ENCODE results near the gene USH1C.

USH1C gene

DNA sequence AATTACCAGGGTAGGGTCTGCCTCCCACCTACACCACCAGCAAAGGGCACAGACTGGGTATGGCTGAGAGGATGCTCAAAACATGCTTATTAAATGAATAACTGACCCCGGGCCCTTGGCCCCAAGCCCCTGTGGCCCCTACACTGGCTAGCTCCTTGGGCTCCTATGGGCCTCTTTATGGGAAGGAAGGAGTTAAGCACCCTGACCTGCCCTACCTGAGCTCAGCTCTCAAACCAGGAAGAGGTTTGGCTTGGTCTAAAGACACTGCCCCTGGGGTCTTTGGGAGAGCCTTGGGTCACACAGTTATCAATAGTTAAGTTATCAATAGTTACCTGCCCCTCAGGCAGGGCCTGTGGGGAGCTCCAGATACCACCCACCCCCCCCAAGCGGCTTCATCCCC is 1.2 kb downstream of the USH1C start:
- no peak for DNase-seq (ENCODE audit: low read depth)
- H3K4me3 ChIP-seq (ENCODE audit: low read depth, low read length), result no peak overlapping the region
- TF ChIP-seq, protein P1, sequence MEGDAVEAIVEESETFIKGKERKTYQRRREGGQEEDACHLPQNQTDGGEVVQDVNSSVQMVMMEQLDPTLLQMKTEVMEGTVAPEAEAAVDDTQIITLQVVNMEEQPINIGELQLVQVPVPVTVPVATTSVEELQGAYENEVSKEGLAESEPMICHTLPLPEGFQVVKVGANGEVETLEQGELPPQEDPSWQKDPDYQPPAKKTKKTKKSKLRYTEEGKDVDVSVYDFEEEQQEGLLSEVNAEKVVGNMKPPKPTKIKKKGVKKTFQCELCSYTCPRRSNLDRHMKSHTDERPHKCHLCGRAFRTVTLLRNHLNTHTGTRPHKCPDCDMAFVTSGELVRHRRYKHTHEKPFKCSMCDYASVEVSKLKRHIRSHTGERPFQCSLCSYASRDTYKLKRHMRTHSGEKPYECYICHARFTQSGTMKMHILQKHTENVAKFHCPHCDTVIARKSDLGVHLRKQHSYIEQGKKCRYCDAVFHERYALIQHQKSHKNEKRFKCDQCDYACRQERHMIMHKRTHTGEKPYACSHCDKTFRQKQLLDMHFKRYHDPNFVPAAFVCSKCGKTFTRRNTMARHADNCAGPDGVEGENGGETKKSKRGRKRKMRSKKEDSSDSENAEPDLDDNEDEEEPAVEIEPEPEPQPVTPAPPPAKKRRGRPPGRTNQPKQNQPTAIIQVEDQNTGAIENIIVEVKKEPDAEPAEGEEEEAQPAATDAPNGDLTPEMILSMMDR (IDR thresholded peaks at IDR 0.05; ENCODE audit: low read depth, low read length, missing control alignments), result no peak

GRCh38 chr11:17542249-17542648 is 2.0 kb downstream of the USH1C start:
- no peak overlapping the region for H3K4me3 ChIP-seq (ENCODE audit: low read depth, low read length)
- TF ChIP-seq, protein P1 (IDR thresholded peaks at IDR 0.05; ENCODE audit: low read depth, low read length, missing control alignments), result no peak
- no peak for DNase-seq (ENCODE audit: low read depth)

DNA sequence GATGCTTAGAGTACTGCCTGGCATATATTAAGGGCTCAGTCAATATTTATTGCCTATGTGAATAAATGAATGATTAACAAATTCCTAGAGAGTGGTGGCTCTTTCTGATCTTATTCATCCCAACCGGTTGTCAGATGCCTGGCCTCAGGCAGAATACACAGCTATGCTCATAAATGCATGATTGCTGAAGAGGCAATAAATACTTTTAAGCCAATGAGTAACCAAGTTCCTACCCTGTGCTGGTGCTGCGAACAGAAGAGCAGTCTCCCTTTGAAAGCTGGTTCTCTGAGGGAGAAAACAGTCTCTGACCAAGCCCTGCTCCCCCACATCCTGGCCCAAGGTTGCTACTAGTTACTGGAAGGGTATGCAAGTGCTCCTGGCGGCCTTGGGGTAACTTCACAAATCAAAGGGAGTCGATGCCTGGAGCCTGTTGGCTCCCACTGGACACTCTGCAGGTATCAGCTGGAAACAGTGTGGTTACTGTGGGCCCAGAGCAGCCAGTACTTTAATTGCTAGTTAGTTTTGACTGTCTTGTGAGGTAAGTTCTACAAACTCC is 2.8 kb downstream of the USH1C start:
- no peak overlapping the region for H3K4me3 ChIP-seq (ENCODE audit: low read depth, low read length)
- no peak for DNase-seq (ENCODE audit: low read depth)
- TF ChIP-seq, protein P1 (IDR thresholded peaks at IDR 0.05; ENCODE audit: low read depth, low read length, missing control alignments), result no peak

- TF ChIP-seq, protein P1 (IDR thresholded peaks at IDR 0.05; ENCODE audit: low read depth, low read length, missing control alignments), result no peak
- DNase-seq (ENCODE audit: low read depth), result no peak
- H3K4me3 ChIP-seq (ENCODE audit: low read depth, low read length), result no peak overlapping the region
These were observed 3.4 kb downstream of the USH1C start for GRCh38 chr11:17540807-17541206.

DNA sequence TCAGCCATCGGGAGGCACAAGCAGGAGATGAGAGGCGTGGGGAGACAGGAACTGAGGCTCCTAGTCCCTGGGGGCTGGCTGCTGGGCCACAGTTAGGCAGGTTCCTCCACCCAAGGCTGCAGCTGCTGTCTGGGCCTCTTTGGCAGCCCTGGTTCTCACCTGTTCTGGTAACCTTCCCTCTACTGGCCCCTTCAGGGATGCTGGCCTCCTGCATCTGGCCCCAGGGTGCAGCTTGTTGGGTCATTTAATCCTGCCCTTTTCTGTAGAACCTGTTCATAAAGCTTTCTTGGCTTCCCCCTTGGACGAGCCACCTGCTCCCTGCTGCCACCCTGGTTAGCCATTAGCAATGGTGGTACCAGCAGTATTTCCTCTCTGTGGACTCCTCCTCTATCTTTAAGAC is 5.5 kb downstream of the USH1C start:
- TF ChIP-seq, protein P1 (IDR thresholded peaks at IDR 0.05; ENCODE audit: low read depth, low read length, missing control alignments), result no peak
- no peak overlapping the region for H3K4me3 ChIP-seq (ENCODE audit: low read depth, low read length)
- no peak for DNase-seq (ENCODE audit: low read depth)

GRCh38 chr11:17538054-17538453 is 6.2 kb downstream of the USH1C start:
- H3K4me3 ChIP-seq (ENCODE audit: low read depth, low read length), result no peak overlapping the region
- no peak for DNase-seq (ENCODE audit: low read depth)
- TF ChIP-seq, protein P1 (IDR thresholded peaks at IDR 0.05; ENCODE audit: low read depth, low read length, missing control alignments), result no peak

DNA sequence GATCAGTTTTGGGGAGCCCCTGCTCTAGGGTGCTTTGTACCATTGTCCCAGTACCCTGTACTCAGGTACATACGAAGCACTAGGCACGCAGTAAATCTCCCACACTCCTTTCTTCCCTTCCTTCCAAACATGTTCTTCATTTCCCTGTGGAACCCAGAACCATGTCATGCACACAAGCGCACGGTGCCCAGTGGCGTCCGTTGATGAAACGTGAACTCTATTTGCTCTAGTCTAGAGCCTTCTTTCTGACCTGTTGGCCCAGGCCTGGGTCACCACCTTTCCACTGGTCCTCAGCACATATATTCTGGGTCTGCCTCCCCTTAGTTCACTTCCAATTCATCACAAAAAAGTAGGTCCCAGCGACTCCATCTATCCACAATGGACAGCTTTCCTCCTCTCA is 7.0 kb downstream of the USH1C start:
- TF ChIP-seq, protein P1 (IDR thresholded peaks at IDR 0.05; ENCODE audit: low read depth, low read length, missing control alignments), result no peak
- DNase-seq (ENCODE audit: low read depth), result no peak
- no peak overlapping the region for H3K4me3 ChIP-seq (ENCODE audit: low read depth, low read length)

All from GM12864 (cell line).